Tibial artery (tissue), 4 donors: Measurements from ENCODE around the gene STAC3.

Source experiments
- DNase-seq, 2 donors: peaks; one replicate each; pipeline ENCODE4 v3.0.0-alpha.2; 2019
- H3K27ac ChIP-seq, 2 donors: fragments of 200-600 bp; sonication (generic) in 1 of 2; 1 replicate in 1 of 2; 2 replicates in 1 of 2; pipeline ENCODE4 v1.5.1; 2018 to 2019; ENCODE audit warnings: mild to moderate bottlenecking in 1 of 2
- H3K27me3 ChIP-seq, 2 donors: fragments of 200-600 bp; sonication (generic) in 1 of 2; one replicate each; pipeline versions ENCODE4 v1.5.1 to v1.6.0; 2016 to 2019
- H3K36me3 ChIP-seq, 3 donors: fragments of 200-600 bp; sonication (generic) in 2 of 3; one replicate each; pipeline ENCODE4 v1.5.1; 2016 to 2019; ENCODE audit warnings: mild to moderate bottlenecking in 2 of 3
- H3K4me1 ChIP-seq, 4 donors: fragments of 200-600 bp; sonication (generic) in 2 of 4; 1 replicate in 3 of 4; 2 replicates in 1 of 4; pipeline ENCODE4 v1.5.1; 2016 to 2019
- H3K4me3 ChIP-seq, 2 donors: fragments of 200-600 bp; sonication (generic) in 1 of 2; 1 replicate in 1 of 2; 2 replicates in 1 of 2; pipeline ENCODE4 v1.5.1; 2018 to 2019; ENCODE audit warnings: mild to moderate bottlenecking in 2 of 2
- H3K9me3 ChIP-seq, 3 donors: fragments of 200-600 bp; sonication (generic) in 1 of 3; one replicate each; pipeline ENCODE4 v1.5.1; 2016 to 2019
- CTCF ChIP-seq, 2 experiments: fragments of 200-600 bp in 1 of 2; fragments of 450-650 bp in 1 of 2; IDR thresholded peaks; one replicate each; pipeline ENCODE4 v1.5.1; 2017 to 2019; ENCODE audit warnings: antibody characterized with exemption in 2 of 2, mild to moderate bottlenecking in 1 of 2, moderate library complexity in 1 of 2
- intact Hi-C: fragments of 100-400 bp; cut with DNase I; formaldehyde crosslinking; loops from one replicate; pipeline ENCODE4 v1.15.0; 2023; ENCODE audit warnings: low total_unique reads

The STAC3 gene

GRCh38 chr12:57210926-57211692 lies 39.9 kb downstream of the STAC3 start:
- peaks cover 0 to 39% (median 29%) of the 10 kb centered on the region in 4 donors for H3K4me1 ChIP-seq
- peaks cover 49 to 67% (median 62%) of the 10 kb centered on the region in 3 donors for H3K36me3 ChIP-seq
- intact Hi-C loops = no loop called here

GRCh38 chr12:57210461-57210860 lies 40.5 kb downstream of the STAC3 start:
- TF ChIP-seq CTCF (IDR thresholded peaks at IDR 0.05) = no peak
- Histone ChIP-seq H3K27me3 (peaks cover 0 to 9% of the 10 kb centered on the region in 2 donors), H3K4me1 (peaks cover 0 to 33% (median 23%) of the 10 kb centered on the region in 4 donors), H3K4me3 (no peak overlapping the region), H3K27ac (no peak overlapping the region), H3K36me3 (peaks cover 56 to 74% (median 68%) of the 10 kb centered on the region in 3 donors), H3K9me3 (no peaks in the 10 kb centered on the region)
- intact Hi-C loops = no loop called here
- DNase-seq = peak in 1 of 2 donors; percentile 20

More at GRCh38 chr12:57210926-57211692, 39.9 kb downstream of the STAC3 start:
- H3K27me3 ChIP-seq = peaks cover 0 to 16% of the 10 kb centered on the region in 2 donors
- no peak overlapping the region for H3K4me3 ChIP-seq
- DNase-seq = peak in 1 of 2 donors; percentile 21
- no peak for TF ChIP-seq CTCF (IDR thresholded peaks at IDR 0.05)
- H3K9me3 ChIP-seq = no peaks in the 10 kb centered on the region
- peak overlapping the region; percentile 65 to 72 for H3K27ac ChIP-seq

- DNase-seq = peak in 1 of 2 donors; percentile 21
- no peaks in the 10 kb centered on the region for H3K9me3 ChIP-seq
- intact Hi-C loops = no loop called here
- no peak overlapping the region for H3K4me3 ChIP-seq
- H3K36me3 ChIP-seq = peaks cover 61 to 79% (median 74%) of the 10 kb centered on the region in 3 donors
- H3K27ac ChIP-seq = no peak overlapping the region
- H3K27me3 ChIP-seq = peaks cover 0 to 4% of the 10 kb centered on the region in 2 donors
- peaks cover 0 to 31% (median 20%) of the 10 kb centered on the region in 4 donors for H3K4me1 ChIP-seq
- TF ChIP-seq CTCF (IDR thresholded peaks at IDR 0.05) = no peak
These were observed 41.1 kb downstream of the STAC3 start for GRCh38 chr12:57209916-57210315.

GRCh38 chr12:57208631-57209282 lies 42.2 kb downstream of the STAC3 start:
- DNase-seq = peak; percentile 33 to 81
- TF ChIP-seq CTCF (IDR thresholded peaks at IDR 0.05) = no peak
- Histone ChIP-seq H3K27me3 (no peaks in the 10 kb centered on the region), H3K4me1 (peaks cover 0 to 21% (median 11%) of the 10 kb centered on the region in 4 donors), H3K36me3 (peaks cover 73 to 91% (median 85%) of the 10 kb centered on the region in 3 donors), H3K9me3 (no peaks in the 10 kb centered on the region), H3K4me3 (no peak overlapping the region), H3K27ac (peak overlapping the region; percentile 6 to 34)
- intact Hi-C loops = no loop called here

- Histone ChIP-seq H3K36me3 (peaks cover 80 to 99% (median 93%) of the 10 kb centered on the region in 3 donors), H3K27me3 (no peaks in the 10 kb centered on the region), H3K4me3 (no peak overlapping the region), H3K4me1 (peaks cover 0 to 15% (median 5%) of the 10 kb centered on the region in 4 donors), H3K9me3 (no peaks in the 10 kb centered on the region), H3K27ac (peak overlapping the region in 1 of 2 donors; percentile 34)
- no peak for TF ChIP-seq CTCF (IDR thresholded peaks at IDR 0.05)
- DNase-seq = no peak
- intact Hi-C loops = no loop called here
These were observed 43.0 kb downstream of the STAC3 start for GRCh38 chr12:57207731-57208630.
